C1 segment of cervical spinal cord (tissue), 14 donors: ENCODE measurements around the gene TRIM16.
"Not testable (repeated sequence)": the region's sequence is repeated elsewhere in the genome, so short reads cannot be mapped to it uniquely, and the experiment has no call there.

Source experiments
- DNase-seq, 14 donors: peaks; one replicate each; lab custom pipeline; 2025; lab: John Stamatoyannopoulos, UW

The TRIM16 gene

DNA sequence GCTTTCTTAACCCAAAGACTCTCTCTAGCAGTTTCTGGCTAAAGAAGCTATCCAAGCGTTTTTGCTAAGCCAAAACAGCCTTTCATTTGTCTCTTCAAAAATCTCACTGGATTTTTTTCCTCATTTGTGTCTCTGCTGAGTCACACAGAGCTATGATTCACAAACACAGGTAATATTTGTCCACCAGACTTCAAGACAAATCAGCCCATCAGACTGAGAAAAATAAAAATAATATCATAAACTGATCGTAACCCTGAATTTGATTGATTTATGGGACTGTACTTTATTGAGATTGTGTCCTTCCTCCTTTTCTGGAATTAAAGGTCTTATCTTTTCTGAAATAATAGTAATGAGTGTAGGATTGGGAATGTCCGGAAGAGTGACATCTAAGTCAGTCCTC is 25.8 kb downstream of the TRIM16 start:
- DNase-seq: no peak

DNA sequence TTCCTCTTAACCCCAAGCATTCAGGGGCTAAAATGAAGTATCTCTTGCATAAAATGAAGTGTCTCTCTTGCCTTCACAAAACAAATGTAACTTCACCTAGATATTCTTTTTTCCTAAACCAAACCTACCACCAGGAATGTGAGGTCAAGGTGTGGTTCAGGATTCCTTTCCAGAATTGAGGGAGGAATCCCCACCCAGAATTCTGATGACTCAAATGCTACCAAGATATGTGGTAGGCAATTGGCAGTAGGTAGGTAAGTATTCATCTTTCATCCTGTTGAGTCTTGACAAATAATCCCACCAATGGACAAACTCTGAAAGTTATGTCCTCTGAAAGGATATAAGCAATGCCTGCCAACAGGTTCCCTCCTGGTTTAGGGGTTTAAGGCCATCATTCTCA is 26.2 kb downstream of the TRIM16 start:
- DNase-seq: no peak

DNA sequence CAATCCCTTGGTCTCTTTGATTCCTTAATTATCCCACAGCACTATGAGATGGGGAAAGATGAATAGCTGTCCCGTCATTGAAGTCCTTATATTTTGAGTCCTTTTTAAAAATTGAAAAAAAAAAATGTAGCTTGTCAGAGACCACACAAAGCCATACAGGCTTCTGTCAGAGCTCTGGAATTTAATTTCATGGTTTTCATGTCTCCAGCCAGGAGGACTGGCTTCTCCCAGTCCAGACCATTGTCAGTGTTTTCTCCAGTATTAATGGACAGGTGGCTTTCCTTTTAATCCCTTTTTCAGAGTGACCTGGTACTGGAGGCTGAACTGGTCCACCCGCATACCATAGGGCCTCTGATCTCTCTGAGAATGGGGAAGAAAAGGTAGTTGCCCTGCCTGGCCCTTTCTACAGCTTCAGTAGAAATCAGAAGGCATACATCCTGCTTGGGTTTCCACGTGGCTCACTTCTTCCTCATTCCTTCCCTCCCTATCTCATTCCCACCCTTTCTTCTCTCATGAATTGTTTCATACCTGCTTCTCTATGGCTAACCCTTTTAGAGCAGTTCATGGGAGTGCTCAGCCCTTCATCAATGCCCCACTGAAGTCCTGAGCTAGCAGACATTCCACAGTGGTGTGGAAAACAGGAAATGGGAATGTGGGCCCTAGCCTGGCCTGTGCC is 29.1 kb downstream of the TRIM16 start:
- DNase-seq: no peak

DNA sequence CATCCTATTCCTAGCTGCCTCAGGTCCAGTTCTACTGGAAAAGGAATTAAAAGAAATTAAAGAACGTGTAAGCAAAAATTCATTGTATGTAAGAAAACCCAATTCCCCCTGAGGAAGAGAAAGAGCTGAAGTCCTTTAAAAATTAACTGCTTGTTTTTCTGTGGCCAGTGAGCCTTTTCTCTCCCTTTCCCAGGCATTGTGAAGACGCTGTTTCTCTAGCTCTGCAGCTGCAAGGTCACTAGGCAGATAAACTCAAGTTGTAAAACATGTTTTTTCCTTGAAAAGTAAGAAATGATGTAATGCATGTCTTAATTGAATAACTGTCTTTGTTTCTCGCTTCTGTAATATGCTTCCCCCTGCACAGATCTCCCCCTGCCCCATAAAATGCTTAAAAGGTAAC is 29.7 kb downstream of the TRIM16 start:
- not testable (repeated sequence) for DNase-seq

DNA sequence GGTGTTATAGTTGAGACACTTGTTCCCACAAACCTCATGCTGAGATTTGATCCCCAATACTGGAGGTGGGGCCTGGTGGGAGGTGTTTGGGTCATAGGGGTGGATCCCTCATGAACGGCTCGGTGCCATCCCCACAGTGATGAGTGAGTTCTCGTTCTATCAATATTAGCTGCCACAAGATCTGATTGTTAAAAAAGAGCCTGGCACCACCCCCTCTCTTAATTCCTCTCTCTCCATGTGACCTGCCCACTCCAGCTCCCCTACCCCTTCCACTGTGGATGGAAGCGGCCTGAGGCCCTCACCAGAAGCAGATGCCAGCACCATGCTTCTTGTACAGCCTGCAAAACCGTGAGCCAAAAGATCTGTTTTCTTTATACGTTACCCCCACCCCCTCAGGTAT is 31.2 kb downstream of the TRIM16 start:
- no peak for DNase-seq

DNA sequence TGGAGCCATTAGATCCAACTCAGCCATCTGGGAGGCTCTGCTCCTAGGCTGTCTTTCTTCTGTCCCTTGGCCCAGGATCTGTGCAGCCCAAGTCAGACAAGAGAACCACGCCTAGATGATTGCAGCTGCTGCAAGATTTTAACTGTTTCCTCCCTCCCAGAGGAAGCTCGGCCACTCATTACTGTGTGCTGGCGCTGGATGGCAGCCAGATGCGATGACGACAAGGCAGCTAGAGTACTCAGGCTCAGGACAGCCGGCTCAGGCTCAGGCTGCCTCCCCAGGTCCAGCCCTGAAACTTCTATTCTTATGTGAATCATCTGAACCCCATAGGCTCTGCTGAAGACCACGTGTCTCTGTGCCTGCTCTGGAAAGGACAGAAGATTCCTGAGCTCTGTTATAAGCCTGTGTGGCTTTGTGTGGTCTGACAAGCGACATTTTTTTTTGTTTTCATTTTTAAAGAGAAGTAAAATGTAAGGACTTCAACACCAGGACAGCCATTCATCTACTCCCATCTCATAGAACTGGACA is 32.5 kb downstream of the TRIM16 start:
- peak in 13 of 14 donors; percentile 8 to 87 (median 60) for DNase-seq

DNA sequence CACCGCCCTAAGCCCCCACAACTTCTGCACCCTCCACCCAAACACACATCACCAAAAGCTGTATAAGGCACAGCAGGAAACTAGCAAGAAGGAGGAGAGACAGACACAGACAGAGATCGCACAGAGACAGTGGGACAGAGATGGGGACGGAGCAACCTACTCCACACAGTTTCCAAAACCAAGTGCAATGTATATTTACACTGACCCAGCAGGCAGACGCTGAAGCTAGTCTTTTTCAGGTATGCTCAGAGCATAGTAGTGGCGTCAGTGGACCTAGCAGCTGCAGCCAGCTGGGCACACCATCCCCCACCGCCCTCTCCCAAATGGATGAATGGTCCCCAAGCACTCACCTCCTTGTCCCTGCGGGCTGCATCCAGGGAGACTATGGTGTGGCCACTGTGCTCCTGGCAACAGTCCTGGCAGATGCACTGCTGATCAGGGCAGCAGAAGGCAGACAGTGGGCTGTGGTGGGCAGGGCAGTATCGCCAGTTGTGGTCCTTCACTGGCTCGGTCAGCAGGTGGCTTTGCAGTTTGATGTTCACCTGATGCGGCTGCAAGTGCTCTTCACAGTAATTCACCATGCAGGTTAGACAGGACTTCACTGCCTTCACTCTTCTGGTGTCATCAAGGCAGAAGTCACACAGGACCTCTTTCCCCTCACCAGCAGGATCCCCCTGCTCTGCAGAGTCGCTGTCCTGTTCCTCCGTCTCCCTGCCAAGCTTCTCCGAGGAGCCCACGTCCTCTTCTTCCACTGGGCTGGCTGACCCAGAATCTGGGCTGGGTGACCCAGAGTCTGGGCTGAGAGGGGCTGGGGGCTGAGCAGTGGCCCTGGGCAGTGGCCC is 33.1 kb downstream of the TRIM16 start:
- DNase-seq: peak in 3 of 14 donors; percentile 8 to 58 (median 49)

DNA sequence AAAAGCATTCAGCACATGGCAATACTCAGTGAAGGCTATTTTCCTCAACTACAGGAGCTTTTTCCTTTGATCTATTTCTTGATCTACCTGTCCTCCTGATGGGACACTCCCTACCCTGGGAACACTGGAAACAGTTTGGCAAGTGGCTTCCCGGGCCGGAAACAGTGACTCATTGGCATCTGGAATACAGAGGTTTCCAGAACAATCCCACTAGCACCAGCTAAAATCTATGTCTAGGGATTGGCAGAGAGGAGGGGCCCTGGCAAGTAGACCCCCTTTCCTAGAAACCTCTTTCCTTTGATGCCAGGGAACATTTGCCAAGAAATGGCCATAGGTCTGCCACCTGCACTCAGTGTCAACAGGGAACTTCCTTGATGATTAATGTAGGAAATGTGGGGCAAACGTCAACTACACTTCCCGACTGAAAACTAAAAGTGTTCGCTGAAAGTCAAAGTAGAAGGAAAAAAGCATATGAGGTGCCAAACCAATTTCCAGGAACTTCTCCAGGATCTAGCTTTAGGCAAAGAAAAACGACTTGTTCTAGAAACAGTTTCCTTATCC is 34.2 kb downstream of the TRIM16 start:
- peak in 2 of 14 donors; percentile 17 to 49 for DNase-seq

DNA sequence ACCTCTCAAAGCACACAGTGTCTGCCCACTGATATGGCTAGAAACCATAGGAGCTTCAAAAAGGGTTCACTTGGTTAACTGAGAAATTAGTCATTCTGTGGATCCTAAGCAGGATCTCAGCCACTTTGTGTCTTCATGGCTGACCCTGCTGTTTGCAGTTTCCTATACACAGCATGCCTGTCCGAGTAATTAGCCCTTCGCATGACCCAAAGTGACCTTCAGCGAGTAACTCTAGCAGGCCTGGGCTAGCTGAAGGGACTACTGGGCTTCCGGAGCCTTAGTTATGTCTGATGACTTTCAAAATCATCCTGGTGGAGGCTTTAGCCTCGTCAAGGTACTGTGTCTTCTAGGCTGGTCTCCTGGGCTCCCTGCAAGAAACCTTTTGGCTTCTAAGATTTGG is 35.7 kb downstream of the TRIM16 start:
- DNase-seq: no peak

DNA sequence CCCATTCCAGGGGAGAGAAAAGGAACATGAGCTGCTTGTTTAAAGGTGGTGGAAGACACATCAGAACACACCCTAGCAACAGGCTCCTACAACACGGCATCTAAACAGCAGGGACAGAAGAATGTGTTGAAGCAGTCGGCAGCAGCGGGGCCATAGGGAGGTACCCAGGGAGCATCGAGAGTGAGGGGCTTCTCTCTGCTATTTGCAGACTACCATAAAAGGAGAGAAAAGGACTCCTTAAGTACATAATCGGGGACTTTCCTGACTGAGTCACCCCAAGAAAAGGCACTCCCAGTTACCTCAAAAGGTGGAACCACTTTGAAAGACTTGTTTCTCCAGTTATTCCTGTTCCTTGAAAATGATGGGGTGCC is 38.2 kb downstream of the TRIM16 start:
- DNase-seq: not testable (repeated sequence)

DNA sequence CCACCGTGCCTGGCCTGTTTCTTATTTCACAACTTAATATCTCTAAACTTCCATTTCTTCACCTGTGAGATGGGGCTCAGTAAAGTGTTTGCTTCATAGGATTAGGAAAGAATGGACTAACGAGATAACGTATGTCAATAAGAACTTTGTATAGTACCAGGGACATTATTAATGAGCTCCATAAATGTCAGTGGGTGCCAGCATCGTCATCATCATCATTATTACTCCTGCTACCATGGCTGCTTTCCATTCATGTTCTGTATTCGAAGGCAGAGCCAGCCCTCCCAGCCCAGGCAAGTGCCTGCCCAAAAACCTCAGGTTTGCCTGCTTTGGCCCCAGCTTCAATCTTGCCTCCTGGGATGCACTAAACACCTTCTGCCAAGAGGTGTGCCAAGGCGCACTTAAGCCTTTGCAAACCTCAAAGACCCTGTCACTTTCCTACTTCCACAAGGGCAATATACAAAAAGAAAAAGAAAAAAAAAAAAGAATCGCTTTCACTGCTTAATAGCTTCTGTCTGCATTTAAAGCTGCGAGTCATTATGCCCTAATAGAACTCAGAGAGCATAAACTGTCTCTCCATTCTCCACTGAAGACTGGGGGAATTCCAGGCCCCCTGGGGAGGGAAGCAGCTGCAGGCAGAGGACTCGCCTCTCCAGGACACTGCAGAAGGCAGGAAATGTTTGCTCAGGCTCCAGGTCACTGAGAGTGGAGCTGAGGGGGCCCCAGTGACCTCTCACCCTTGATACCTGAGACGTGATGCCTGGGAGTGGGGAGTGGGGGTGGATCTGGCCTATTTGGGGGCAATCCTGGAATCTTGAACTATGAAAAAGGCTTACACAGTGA is 38.8 kb downstream of the TRIM16 start:
- not testable (repeated sequence) for DNase-seq

DNA sequence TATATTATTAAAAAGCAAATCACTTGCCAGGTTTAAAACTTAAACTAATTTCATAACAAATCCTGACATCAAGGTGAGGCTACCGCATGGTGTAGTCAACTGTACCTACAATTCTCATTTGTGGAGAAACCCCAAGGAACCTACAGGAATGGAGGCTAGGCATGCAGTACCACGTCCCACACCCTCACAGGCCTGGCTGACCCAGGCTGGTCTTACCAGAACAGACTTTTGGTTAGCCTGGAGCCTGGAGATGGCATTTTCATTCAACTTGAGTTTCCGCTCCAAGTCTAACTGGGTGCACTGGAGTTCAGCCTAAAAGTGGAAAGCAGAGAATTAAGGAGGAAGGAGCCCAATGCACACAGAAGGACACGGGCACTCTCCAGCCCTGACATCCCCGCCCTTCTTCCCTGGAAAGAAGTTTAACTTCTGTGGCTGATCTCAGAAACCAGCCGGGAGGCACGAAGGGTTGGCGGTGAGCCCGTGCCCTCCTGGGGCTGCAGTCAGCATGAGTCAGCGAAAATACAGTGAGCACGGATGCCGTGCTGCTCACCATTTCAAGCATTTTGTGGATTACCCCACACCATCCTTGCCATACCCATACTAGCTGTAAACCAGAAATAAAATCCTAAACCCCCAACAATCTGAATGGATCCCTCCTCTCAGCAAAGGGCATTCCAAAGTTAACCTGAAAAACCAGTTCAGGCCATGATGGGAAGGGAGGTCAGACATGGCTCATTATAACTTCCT is 41.4 kb downstream of the TRIM16 start:
- not testable (repeated sequence) for DNase-seq

DNA sequence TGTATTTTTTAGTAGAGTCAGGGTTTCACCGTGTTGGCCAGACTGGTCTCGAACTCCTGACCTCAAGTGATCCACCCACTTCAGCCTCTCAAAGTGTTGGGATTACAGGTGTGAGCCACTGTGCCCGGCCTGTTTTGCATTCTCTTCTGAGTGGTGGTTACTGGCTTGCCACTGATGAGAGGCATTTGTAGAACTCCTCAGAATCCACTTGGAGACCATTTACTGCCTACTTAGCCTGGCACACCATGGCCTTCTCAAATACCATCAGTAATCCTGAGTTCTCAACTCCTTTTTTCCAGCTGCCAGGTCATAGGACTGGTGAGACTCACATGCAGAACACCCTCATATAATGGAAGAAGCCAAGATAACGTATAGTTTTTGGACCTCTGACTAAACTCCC is 42.1 kb downstream of the TRIM16 start:
- DNase-seq: not testable (repeated sequence)

DNA sequence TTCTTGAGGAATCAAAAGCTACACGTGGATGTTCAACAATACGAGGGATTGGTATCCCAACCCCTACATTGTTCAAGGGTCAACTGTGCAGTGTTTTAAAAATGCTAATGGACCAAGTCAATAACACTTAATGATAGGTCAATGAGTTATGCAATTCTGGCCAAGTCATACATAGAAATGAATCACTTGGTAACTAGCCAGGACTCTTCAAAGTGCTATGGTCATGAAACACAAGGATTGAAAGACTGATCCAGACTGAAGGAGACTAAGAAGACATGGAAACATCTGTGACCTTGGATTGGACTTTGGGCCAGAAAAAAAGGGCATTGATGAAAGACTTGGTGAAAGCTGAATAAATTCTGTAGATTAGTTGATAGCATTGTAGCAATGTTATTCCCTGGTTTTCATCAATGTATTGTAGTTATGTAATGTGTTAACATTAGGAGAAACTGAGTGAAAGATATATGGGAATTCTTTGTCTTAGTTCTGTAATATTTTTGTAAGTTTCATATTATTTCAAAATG is 53.1 kb downstream of the TRIM16 start:
- DNase-seq: not testable (repeated sequence)

DNA sequence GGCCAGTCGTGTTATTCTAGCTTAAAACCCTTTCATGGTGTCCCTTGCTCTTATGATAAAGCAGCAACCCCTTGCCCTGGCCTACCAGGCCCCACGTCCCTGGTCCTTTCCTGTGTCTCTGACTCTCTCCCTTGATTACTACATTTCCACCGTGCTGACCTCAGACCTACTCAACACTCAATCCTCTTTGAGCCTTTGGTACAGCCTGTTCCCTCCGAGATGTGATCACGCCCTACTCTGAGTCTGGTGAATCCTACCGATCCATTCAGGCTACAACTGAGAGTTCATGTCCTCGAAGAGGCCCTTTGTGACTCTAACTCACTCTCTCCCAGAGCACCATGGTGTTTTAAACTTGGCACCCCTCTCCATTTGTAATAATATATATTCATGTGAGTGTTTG is 54.1 kb downstream of the TRIM16 start:
- not testable (repeated sequence) for DNase-seq

DNA sequence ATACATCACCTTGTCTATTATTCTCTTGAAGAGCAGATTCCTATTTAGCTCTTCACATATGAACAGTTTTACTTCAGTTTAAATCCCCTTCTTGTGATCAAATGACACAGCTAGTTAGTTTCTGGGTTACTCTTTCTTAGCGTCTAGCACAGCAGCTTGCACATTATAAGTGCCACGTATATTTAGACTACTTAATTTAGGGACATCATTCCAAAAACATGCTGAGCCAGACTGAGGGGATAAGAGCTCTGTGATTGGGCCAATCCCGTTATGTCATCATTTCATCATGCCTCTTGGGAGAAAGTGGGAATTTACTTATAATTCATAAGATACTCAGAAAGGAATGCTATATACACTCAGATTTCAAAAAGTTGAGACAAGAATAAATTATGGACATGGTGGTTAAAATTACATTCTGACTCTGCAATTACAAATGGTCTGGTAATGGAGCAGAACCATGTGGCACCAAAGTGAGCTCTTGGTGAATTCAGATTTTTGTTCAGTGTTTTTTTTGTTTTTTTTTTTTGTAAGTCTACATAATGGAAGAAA is 60.4 kb downstream of the TRIM16 start:
- DNase-seq: peak in 1 of 14 donors; percentile 65

DNA sequence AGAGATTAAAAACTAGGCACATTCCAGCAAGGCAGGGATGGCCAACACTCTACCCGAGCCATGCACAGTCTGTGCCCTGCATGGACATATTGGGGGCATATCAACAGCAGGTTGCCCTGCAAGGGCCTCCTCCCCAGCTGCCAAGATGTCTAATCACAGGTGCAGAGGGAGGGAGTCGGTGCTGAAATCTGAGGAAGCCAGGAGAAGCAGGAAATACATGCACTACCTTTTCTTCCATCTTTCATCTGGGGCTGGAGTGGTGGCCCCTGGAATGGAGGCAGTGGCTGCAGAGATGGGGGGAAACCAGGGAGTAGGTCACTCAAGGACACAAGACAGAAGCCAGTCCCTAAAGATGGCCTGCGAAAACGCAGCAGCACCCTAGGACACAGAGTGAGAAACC is 60.9 kb downstream of the TRIM16 start:
- DNase-seq: peak in 1 of 14 donors; percentile 83

DNA sequence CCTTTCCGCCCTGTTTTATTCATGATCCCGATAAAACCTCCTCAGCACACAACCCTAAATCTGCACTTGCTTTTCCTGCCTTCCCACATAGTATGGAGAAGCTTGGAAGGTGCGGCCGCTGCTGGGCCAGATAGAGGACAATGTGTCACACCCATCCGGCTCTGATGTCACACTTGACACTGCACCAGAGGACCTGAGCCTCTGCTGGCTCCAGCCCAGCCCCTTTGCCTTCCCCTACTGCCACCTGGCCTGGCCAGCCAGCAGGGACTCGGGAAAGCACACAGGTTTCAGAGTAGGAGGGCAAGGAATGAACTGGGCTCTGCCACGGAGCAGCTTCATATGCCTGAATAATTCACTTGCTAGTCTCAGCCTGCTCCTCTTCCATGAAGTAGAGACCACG is 62.0 kb downstream of the TRIM16 start:
- peak in 1 of 14 donors; percentile 89 for DNase-seq

DNA sequence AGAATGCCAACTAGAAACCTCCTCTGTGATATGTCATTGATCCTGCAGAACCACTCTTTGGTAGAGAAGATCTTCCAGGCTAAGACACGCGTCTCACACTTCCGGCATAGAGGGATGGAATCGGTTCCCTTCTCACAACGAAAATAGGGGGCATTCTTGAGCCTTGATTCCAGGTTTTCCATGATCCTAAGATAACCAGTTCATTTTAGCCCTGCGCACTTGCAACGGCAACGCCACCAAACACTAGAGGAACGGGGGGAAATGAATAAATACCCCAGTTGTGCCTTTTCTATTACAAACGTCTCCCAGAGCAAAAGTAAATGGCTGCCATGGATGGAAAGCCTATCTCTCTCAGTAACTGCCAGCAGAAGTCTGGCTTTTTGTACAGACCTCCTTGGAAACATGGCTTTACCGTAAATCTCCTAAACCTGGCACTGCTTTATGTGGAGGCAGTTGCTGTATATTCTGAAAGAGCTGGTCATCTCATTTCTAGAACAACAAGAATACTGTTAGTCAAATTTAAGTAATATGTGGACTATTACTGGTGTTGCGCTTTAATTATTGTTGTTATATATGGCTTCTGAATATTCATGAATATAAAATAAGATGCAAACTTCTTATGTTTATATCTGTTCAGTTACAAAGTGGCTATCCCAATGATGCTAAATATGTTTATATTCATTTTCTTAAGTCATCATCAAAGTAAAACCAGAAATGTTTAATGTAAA is 64.6 kb downstream of the TRIM16 start, which contains the start of gene FBXW10B:
Gene FBXW10B (minus strand): TSS at position 374 of the 728 bp plus-strand sequence. CDS start 192 bp downstream, at position 182.
- DNase-seq: peak in 1 of 14 donors; percentile 48
